ENCODE measurements around the gene TNNI3.

DNA sequence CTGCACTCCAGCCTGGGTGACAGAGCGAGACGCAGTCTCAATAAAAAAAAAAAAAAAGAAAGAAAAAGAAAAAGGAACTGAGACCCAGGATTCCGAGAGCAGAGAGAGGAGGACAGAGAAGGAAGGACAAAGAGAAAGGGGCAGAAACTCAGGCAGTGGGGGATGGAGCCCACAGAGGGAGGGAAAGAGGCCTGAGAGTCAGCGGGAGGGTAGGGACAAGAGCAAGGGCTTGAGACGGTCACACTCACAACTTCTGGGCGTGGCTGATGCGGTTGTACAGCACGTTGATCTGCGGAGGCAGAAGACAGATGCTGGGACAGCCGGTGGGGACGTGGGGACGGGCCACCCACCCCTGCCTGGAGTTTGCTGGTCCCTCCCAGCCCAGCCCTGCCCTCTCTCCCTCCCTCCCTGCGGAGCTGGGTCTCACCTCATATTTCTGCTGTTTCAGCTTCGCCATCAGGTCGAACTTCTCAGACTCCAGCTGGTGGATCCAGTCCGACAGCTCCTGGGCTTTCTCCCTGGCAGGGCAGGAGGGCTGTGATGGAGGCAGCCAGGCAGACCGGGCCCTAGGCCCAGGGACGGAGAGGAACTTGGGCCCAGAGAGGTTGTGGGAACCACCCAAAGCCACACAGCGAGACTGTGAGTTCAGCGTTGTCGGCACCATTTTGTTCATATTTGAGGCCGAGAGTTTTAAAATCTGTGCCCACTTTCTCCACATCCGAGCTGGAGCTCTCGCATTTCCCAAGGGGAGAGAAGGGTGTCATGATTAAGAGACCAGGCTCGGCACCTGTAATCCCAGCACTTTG, 23.7 kb downstream of the TNNI3 start:
- no peak for TF ChIP-seq POLR2A (IDR thresholded peaks at IDR 0.05)
- TF ChIP-seq, protein P1, sequence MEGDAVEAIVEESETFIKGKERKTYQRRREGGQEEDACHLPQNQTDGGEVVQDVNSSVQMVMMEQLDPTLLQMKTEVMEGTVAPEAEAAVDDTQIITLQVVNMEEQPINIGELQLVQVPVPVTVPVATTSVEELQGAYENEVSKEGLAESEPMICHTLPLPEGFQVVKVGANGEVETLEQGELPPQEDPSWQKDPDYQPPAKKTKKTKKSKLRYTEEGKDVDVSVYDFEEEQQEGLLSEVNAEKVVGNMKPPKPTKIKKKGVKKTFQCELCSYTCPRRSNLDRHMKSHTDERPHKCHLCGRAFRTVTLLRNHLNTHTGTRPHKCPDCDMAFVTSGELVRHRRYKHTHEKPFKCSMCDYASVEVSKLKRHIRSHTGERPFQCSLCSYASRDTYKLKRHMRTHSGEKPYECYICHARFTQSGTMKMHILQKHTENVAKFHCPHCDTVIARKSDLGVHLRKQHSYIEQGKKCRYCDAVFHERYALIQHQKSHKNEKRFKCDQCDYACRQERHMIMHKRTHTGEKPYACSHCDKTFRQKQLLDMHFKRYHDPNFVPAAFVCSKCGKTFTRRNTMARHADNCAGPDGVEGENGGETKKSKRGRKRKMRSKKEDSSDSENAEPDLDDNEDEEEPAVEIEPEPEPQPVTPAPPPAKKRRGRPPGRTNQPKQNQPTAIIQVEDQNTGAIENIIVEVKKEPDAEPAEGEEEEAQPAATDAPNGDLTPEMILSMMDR (IDR thresholded peaks at IDR 0.05 in 4 of 5, conservative IDR thresholded peaks at IDR 0.05 in 1 of 5) = no peak
